Prostate gland (tissue), 2 donors: Measurements from ENCODE around the gene NIPSNAP2.

Experiments
- POLR2A ChIP-seq: fragments of 450-650 bp; IDR thresholded peaks from one replicate; pipeline ENCODE4 v1.6.1; 2016; ENCODE audit warnings: antibody characterized with exemption, mild to moderate bottlenecking
- POLR2AphosphoS5 ChIP-seq: sonication (generic); formaldehyde crosslinking; IDR thresholded peaks from one replicate; pipeline ENCODE4 v1.6.1; 2017; ENCODE audit warnings: antibody characterized with exemption
- TF ChIP-seq, protein P1 (sequence below), 4 experiments: fragments of 200-600 bp in 2 of 4; fragments of 450-650 bp in 2 of 4; sonication (generic) in 2 of 4; IDR thresholded peaks; 1 replicate in 3 of 4; 2 replicates in 1 of 4; pipeline ENCODE4 v1.5.1; 2016 to 2019; ENCODE audit warnings: antibody characterized with exemption in 4 of 4, mild to moderate bottlenecking in 2 of 4, moderate library complexity in 2 of 4

DNA sequence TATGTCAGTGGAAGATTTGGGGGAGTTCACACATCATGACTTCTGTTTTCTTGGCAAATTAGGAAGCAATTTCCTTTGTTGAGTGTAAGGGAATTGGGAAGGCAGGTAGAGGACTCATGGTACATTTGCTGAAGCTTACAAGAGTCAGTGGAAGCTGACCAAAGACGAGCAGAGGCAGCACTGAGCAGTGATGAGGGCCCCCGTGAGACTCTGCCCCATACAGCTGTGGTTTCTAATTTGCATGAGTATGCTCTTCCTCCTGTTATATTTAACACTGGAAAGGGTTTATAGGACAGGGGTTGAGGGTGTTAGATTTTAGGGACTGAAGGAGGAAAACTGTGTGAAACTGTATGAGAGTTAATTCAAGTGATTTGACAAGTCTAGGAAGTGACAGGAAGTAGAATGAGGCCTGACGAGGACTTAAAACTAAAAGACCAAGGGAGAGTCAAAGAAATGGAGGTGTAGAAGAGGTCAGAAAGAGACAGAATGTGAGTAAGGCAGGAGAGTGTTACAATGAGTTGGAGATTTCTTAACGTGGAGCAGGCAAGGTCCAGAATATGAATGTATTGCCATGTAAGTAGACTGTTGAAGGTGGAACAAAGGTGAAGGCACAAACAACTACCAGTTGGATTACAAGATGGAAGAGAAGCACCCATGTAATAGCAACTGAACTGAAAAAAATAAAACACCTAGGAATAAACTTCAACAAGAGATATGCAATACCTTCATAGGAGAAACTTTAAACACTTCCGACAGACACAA lies 36.2 kb upstream of the NIPSNAP2 start:
- no peak for TF ChIP-seq POLR2A
- TF ChIP-seq, protein P1, sequence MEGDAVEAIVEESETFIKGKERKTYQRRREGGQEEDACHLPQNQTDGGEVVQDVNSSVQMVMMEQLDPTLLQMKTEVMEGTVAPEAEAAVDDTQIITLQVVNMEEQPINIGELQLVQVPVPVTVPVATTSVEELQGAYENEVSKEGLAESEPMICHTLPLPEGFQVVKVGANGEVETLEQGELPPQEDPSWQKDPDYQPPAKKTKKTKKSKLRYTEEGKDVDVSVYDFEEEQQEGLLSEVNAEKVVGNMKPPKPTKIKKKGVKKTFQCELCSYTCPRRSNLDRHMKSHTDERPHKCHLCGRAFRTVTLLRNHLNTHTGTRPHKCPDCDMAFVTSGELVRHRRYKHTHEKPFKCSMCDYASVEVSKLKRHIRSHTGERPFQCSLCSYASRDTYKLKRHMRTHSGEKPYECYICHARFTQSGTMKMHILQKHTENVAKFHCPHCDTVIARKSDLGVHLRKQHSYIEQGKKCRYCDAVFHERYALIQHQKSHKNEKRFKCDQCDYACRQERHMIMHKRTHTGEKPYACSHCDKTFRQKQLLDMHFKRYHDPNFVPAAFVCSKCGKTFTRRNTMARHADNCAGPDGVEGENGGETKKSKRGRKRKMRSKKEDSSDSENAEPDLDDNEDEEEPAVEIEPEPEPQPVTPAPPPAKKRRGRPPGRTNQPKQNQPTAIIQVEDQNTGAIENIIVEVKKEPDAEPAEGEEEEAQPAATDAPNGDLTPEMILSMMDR (IDR thresholded peaks at IDR 0.05) = no peak
- no peak for TF ChIP-seq POLR2AphosphoS5
